ENCODE measurements around the gene GPS2. TPM values are rescaled to one million over a fixed set of nuclear protein-coding genes. Genes with fewer than 3 reads are reported as not detected.

Gene GPS2
- total and polyA plus RNA-seq, 10 of the 15 experiments (the other 5 are each of a cell fraction or from before 2014, with no cell fraction given), result 10.2 to 96.4 (median 42.5) TPM

DNA sequence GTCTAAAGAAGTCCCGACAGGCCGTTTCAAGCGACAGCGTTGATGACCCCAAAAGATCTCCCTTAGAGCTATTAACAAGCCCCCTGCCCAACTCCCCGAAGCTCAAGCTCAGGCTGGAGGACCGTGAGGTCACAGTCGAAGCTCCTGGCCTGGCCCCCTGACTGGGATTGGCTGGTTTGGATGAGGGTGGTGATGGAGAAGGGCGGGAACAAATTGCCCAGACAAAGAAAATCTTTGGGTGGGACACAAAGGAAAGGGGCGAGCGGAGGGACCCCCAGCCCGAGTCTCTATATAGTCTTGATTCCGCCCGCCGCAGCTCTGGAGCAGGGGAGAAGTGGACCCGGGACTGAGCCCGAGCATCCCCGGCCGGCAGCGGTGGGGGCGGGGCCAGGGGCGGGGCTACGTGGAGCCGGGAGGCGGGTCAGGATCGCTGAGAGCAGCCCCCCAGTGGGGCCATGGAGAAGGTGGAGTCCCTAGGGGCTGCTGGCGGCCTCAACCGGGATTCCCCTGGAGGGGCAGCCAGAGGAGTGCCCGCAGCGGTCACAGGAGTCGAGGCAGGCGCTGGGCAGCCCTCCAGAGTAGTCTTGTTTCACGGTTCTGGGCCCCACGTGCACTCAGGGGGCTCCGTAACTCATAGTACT is 15.0 kb upstream of the GPS2 start (continued):
- TF ChIP-seq PAX8 (IDR thresholded peaks at IDR 0.05), result no peak
- no peak for TF ChIP-seq CBX5 (IDR thresholded peaks at IDR 0.05; ENCODE audit: low read depth)
- TF ChIP-seq BHLHE40 (IDR thresholded peaks at IDR 0.05; ENCODE audit: borderline replicate concordance in 1 of 2, low read depth in 2 of 2, low read length in 1 of 2), result peak in 1 of 2 experiments; percentile 70; a peak in 2 of 4 replicates
- no peak for TF ChIP-seq NFYA (IDR thresholded peaks at IDR 0.05; ENCODE audit: borderline replicate concordance, low read depth, low read length)
- TF ChIP-seq YY1 (IDR thresholded peaks at IDR 0.05; ENCODE audit: low read depth, low read length), result 0 out of 2 replicates have a peak, but pooled peaks have one; percentile 35
- TF ChIP-seq HDGF (IDR thresholded peaks at IDR 0.05), result no peak
- TF ChIP-seq TARDBP (IDR thresholded peaks at IDR 0.05; ENCODE audit: borderline replicate concordance), result no peak
- TF ChIP-seq NFYB (IDR thresholded peaks at IDR 0.05; ENCODE audit: insufficient read depth, low read depth, low read length), result peak; percentile 85
- no peak for TF ChIP-seq EP300 (IDR thresholded peaks at IDR 0.05; ENCODE audit: borderline replicate concordance in 1 of 2, control insufficient read depth in 1 of 2, low read depth in 2 of 2, low read length in 2 of 2)
- TF ChIP-seq, protein P1, sequence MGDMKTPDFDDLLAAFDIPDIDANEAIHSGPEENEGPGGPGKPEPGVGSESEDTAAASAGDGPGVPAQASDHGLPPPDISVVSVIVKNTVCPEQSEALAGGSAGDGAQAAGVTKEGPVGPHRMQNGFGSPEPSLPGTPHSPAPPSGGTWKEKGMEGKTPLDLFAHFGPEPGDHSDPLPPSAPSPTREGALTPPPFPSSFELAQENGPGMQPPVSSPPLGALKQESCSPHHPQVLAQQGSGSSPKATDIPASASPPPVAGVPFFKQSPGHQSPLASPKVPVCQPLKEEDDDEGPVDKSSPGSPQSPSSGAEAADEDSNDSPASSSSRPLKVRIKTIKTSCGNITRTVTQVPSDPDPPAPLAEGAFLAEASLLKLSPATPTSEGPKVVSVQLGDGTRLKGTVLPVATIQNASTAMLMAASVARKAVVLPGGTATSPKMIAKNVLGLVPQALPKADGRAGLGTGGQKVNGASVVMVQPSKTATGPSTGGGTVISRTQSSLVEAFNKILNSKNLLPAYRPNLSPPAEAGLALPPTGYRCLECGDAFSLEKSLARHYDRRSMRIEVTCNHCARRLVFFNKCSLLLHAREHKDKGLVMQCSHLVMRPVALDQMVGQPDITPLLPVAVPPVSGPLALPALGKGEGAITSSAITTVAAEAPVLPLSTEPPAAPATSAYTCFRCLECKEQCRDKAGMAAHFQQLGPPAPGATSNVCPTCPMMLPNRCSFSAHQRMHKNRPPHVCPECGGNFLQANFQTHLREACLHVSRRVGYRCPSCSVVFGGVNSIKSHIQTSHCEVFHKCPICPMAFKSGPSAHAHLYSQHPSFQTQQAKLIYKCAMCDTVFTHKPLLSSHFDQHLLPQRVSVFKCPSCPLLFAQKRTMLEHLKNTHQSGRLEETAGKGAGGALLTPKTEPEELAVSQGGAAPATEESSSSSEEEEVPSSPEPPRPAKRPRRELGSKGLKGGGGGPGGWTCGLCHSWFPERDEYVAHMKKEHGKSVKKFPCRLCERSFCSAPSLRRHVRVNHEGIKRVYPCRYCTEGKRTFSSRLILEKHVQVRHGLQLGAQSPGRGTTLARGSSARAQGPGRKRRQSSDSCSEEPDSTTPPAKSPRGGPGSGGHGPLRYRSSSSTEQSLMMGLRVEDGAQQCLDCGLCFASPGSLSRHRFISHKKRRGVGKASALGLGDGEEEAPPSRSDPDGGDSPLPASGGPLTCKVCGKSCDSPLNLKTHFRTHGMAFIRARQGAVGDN (IDR thresholded peaks at IDR 0.05), result no peak
- no peak for TF ChIP-seq TCF7 (IDR thresholded peaks at IDR 0.05; ENCODE audit: borderline replicate concordance)
- no peak for TF ChIP-seq CHD1 (IDR thresholded peaks at IDR 0.05; ENCODE audit: low read depth, low read length)
- TF ChIP-seq EGR1 (IDR thresholded peaks at IDR 0.05; ENCODE audit: borderline replicate concordance in 1 of 2, low read depth in 2 of 2, low read length in 2 of 2), result no peak
- TF ChIP-seq, protein P2, sequence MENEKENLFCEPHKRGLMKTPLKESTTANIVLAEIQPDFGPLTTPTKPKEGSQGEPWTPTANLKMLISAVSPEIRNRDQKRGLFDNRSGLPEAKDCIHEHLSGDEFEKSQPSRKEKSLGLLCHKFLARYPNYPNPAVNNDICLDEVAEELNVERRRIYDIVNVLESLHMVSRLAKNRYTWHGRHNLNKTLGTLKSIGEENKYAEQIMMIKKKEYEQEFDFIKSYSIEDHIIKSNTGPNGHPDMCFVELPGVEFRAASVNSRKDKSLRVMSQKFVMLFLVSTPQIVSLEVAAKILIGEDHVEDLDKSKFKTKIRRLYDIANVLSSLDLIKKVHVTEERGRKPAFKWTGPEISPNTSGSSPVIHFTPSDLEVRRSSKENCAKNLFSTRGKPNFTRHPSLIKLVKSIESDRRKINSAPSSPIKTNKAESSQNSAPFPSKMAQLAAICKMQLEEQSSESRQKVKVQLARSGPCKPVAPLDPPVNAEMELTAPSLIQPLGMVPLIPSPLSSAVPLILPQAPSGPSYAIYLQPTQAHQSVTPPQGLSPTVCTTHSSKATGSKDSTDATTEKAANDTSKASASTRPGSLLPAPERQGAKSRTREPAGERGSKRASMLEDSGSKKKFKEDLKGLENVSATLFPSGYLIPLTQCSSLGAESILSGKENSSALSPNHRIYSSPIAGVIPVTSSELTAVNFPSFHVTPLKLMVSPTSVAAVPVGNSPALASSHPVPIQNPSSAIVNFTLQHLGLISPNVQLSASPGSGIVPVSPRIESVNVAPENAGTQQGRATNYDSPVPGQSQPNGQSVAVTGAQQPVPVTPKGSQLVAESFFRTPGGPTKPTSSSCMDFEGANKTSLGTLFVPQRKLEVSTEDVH (IDR thresholded peaks at IDR 0.05; ENCODE audit: low read depth, partially characterized antibody), result no peak
- no peak for TF ChIP-seq RAD21 (IDR thresholded peaks at IDR 0.05; ENCODE audit: insufficient read depth, low read depth, low read length)
- TF ChIP-seq EED (IDR thresholded peaks at IDR 0.05; ENCODE audit: low read depth), result no peak
- TF ChIP-seq MEF2A (IDR thresholded peaks at IDR 0.05; ENCODE audit: insufficient read depth, low read depth, low read length), result no peak
- TF ChIP-seq ESRRA (IDR thresholded peaks at IDR 0.05; ENCODE audit: low read length), result no peak
- no peak for TF ChIP-seq NR2C2 (IDR thresholded peaks at IDR 0.05; ENCODE audit: borderline replicate concordance, control insufficient read depth, insufficient read length, low read depth)
- peak; percentile 43 for TF ChIP-seq SP1 (IDR thresholded peaks at IDR 0.05; ENCODE audit: low read depth, low read length)
- no peak for TF ChIP-seq IRF3 (IDR thresholded peaks at IDR 0.05)
- TF ChIP-seq SMC3 (IDR thresholded peaks at IDR 0.05; ENCODE audit: borderline replicate concordance, low read length), result no peak
- TF ChIP-seq RB1 (IDR thresholded peaks at IDR 0.05; ENCODE audit: borderline replicate concordance), result no peak

Data from GM12878 (cell line).